Common myeloid progenitor, CD34-positive (primary cell): Measurements from ENCODE around the gene NASP.

Experiments used
- CTCF ChIA-PET: fragments of 350-600 bp; sonication (Branson Sonifier 250); formaldehyde crosslinking; loops from one replicate; lab custom pipeline; 2021; ENCODE audit warnings: antibody characterized with exemption; lab: Charles Lee
- POLR2A ChIA-PET: fragments of 350-600 bp; sonication (Branson Sonifier 250); formaldehyde crosslinking; loops from one replicate; lab custom pipeline; 2021; ENCODE audit warnings: antibody characterized with exemption; lab: Charles Lee
- DNase-seq, 3 donors: peaks; one replicate each; pipeline versions ENCODE4 v3.0.0 to v3.0.0-alpha.2; 2013
- H3K27ac ChIP-seq, 2 experiments: 1 replicate in 1 of 2; 2 replicates in 1 of 2; pipeline ENCODE4 v1.7.0; 2013; ENCODE audit warnings: inconsistent platforms in 2 of 2, low read length in 2 of 2, mild to moderate bottlenecking in 2 of 2, low read depth in 1 of 2, moderate library complexity in 1 of 2; ENCODE audit not compliant: severe bottlenecking in 2 of 2, insufficient read depth in 1 of 2, poor library complexity in 1 of 2
- H3K27me3 ChIP-seq, 5 experiments: replicated peaks in 2 of 5; 1 replicate in 3 of 5; 2 replicates in 2 of 5; pipeline versions ENCODE4 v1.6.1 to v1.7.0; 2013; ENCODE audit warnings: low read length in 4 of 5, mild to moderate bottlenecking in 2 of 5, moderate library complexity in 2 of 5, inconsistent platforms in 1 of 5; ENCODE audit not compliant: insufficient read depth in 5 of 5, control insufficient read depth in 4 of 5
- H3K36me3 ChIP-seq, 4 experiments: 1 replicate in 2 of 4; 2 replicates in 2 of 4; pipeline versions ENCODE4 v1.6.1 to v1.7.0; 2013; ENCODE audit warnings: low read length in 3 of 4, control low read depth in 1 of 4, mild to moderate bottlenecking in 1 of 4; ENCODE audit not compliant: control insufficient read depth in 4 of 4, insufficient read depth in 4 of 4
- H3K4me1 ChIP-seq, 4 experiments: 1 replicate in 3 of 4; 2 replicates in 1 of 4; pipeline versions ENCODE4 v1.6.1 to v1.7.1; 2013; ENCODE audit warnings: low read length in 3 of 4, mild to moderate bottlenecking in 3 of 4, control low read depth in 1 of 4, inconsistent platforms in 1 of 4, moderate library complexity in 1 of 4; ENCODE audit not compliant: control insufficient read depth in 4 of 4, insufficient read depth in 4 of 4; ENCODE audit errors: control extremely low read depth in 1 of 4
- H3K4me3 ChIP-seq, 7 experiments: 1 replicate in 4 of 7; 2 replicates in 3 of 7; pipeline versions ENCODE4 v1.5.1 to v1.7.0; 2013; ENCODE audit warnings: mild to moderate bottlenecking in 7 of 7, low read length in 6 of 7, moderate library complexity in 6 of 7, inconsistent platforms in 2 of 7, low read depth in 2 of 7, control low read depth in 1 of 7; ENCODE audit not compliant: insufficient read depth in 4 of 7, control insufficient read depth in 1 of 7; ENCODE audit errors: extremely low read depth in 1 of 7
- H3K9me3 ChIP-seq, 5 experiments: 1 replicate in 4 of 5; 2 replicates in 1 of 5; pipeline versions ENCODE4 v1.6.1 to v1.7.1; 2013; ENCODE audit warnings: low read length in 4 of 5, mild to moderate bottlenecking in 2 of 5, inconsistent platforms in 1 of 5, low read depth in 1 of 5, moderate library complexity in 1 of 5; ENCODE audit not compliant: control insufficient read depth in 4 of 5, insufficient read depth in 2 of 5; ENCODE audit errors: control extremely low read depth in 1 of 5
- WGBS: methylation state at CpG from one replicate; pipeline ENCODE4 v1.1.5; 2013; ENCODE audit not compliant: insufficient coverage; 5-methylcytosine and 5-hydroxymethylcytosine counted together

The NASP gene

GRCh38 chr1:45622524-45623394 lies 38.9 kb downstream of the NASP start:
- WGBS, result 95% methylated on average over 66 of the region's 78 CpGs
- Histone ChIP-seq H3K9me3 (no peaks in the 10 kb centered on the region), H3K27ac (no peak overlapping the region), H3K36me3 (peaks cover 13 to 69% (median 47%) of the 10 kb centered on the region in 4 experiments), H3K4me3 (no peak overlapping the region), H3K4me1 (peaks cover 0 to 5% (median 2%) of the 10 kb centered on the region in 4 experiments), H3K27me3 (no peaks in the 10 kb centered on the region)
- ChIA-PET CTCF (interaction anchor here (0.9 kb wide), 1 partner anchor 27 kb away, joined by 3 read pairs; no protein-coding TSS in a partner anchor), POLR2A (no interaction called here)
- DNase-seq, result no peak

GRCh38 chr1:45623972-45624371 lies 40.1 kb downstream of the NASP start, which contains the start of gene CCDC17:
CCDC17 (minus strand) TSS chr1:45624054; CDS start chr1:45623909, 145 bp downstream.
- CTCF ChIA-PET, result no interaction called here

GRCh38 chr1:45629035-45629434 lies 45.2 kb downstream of the NASP start:
- peak; percentile 23 to 64 (median 49) for DNase-seq
- Histone ChIP-seq H3K4me1 (peaks cover 0 to 21% (median 13%) of the 10 kb centered on the region in 4 experiments), H3K9me3 (no peaks in the 10 kb centered on the region), H3K27ac (peak overlapping the region in 1 of 2 experiments; percentile 44), H3K4me3 (no peak overlapping the region), H3K36me3 (peaks cover 30 to 80% (median 67%) of the 10 kb centered on the region in 4 experiments), H3K27me3 (no peaks in the 10 kb centered on the region)
- POLR2A ChIA-PET, result interaction anchor here (0.6 kb wide), 1 partner anchor 60 kb away, joined by 9 read pairs; no protein-coding TSS in a partner anchor
- CTCF ChIA-PET, result interaction anchor here (0.8 to 1.5 kb wide), 7 partner anchors 9 to 119 kb away, joined by 3 to 6 read pairs (median 3); partner anchors contain the start of gene GPBP1L1

More at GRCh38 chr1:45623972-45624371, 40.1 kb downstream of the NASP start, which contains the start of gene CCDC17:
- POLR2A ChIA-PET, result interaction anchor here (1.0 kb wide), 1 partner anchor 12 kb away, joined by 3 read pairs; no protein-coding TSS in a partner anchor
- H3K4me3 ChIP-seq, result no peak within 1 kb of the TSS
- no peak for DNase-seq
- peaks cover 18 to 71% (median 50%) of the 10 kb centered on the region in 4 experiments for H3K36me3 ChIP-seq
- no peaks in the 10 kb centered on the region for H3K27me3 ChIP-seq
- H3K27ac ChIP-seq, result no peak within 1 kb of the TSS
- no peaks in the 10 kb centered on the region for H3K9me3 ChIP-seq
- 100% methylated on average over 1 of the region's 4 CpGs for WGBS
- H3K4me1 ChIP-seq, result peaks cover 0 to 9% (median 4%) of the 10 kb centered on the region in 4 experiments

GRCh38 chr1:45630429-45630828 lies 46.6 kb downstream of the NASP start:
- ChIA-PET CTCF (no interaction called here), POLR2A (interaction anchor here (0.7 kb wide), 1 partner anchor 250 kb away, joined by 3 read pairs; no protein-coding TSS in a partner anchor)
- H3K4me1 ChIP-seq, result peaks cover 0 to 21% (median 13%) of the 10 kb centered on the region in 4 experiments
- no peaks in the 10 kb centered on the region for H3K9me3 ChIP-seq
- H3K4me3 ChIP-seq, result no peak overlapping the region
- 80% methylated on average over 1 of the region's 1 CpG for WGBS
- peak overlapping the region in 1 of 2 experiments; percentile 44 for H3K27ac ChIP-seq
- DNase-seq, result no peak
- H3K27me3 ChIP-seq, result no peaks in the 10 kb centered on the region
- peaks cover 37 to 90% (median 78%) of the 10 kb centered on the region in 4 experiments for H3K36me3 ChIP-seq

- Histone ChIP-seq H3K36me3 (peaks cover 45 to 89% (median 79%) of the 10 kb centered on the region in 4 experiments), H3K4me1 (peaks cover 0 to 5% (median 2%) of the 10 kb centered on the region in 4 experiments), H3K27ac (no peak overlapping the region), H3K4me3 (no peak overlapping the region), H3K27me3 (no peaks in the 10 kb centered on the region), H3K9me3 (no peaks in the 10 kb centered on the region)
- no CpG with 5 or more reads among the region's 1 CpG for WGBS
- ChIA-PET POLR2A (interaction anchor here (1.2 kb wide), 1 partner anchor 11 kb away, joined by 3 read pairs; no protein-coding TSS in a partner anchor), CTCF (interaction anchor here (0.8 to 1.7 kb wide), 3 partner anchors 11 to 15 kb away, joined by 3 to 4 read pairs (median 3); no protein-coding TSS in a partner anchor)
- no peak for DNase-seq
Observed at GRCh38 chr1:45635211-45635610, 51.4 kb downstream of the NASP start.

- peaks cover 38 to 72% (median 61%) of the 10 kb centered on the region in 4 experiments for H3K36me3 ChIP-seq
Observed at GRCh38 chr1:45640293-45640692, 56.5 kb downstream of the NASP start.

More at GRCh38 chr1:45640293-45640692, 56.5 kb downstream of the NASP start:
- Histone ChIP-seq H3K27me3 (no peaks in the 10 kb centered on the region), H3K4me1 (no peaks in the 10 kb centered on the region), H3K27ac (no peak overlapping the region), H3K9me3 (no peaks in the 10 kb centered on the region), H3K4me3 (no peak overlapping the region)
- ChIA-PET CTCF (interaction anchor here (1.6 kb wide), 1 partner anchor 11 kb away, joined by 3 read pairs; no protein-coding TSS in a partner anchor), POLR2A (no interaction called here)
- no peak for DNase-seq
- no CpG with 5 or more reads among the region's 1 CpG for WGBS
